Hepatocyte (in vitro differentiated cells): ENCODE measurements around the gene NPAS2.

Experiments used
- CTCF ChIP-seq: fragments of 200-600 bp; sonication (generic); IDR thresholded peaks from 2 replicates; pipeline ENCODE4 v1.5.1; 2016; ENCODE audit warnings: antibody characterized with exemption, mild to moderate bottlenecking; ENCODE audit not compliant: poor library complexity
- EZH2 ChIP-seq: fragments of 200-600 bp; sonication (generic); IDR thresholded peaks from 2 replicates; pipeline ENCODE4 v1.6.1; 2016; ENCODE audit warnings: antibody characterized with exemption, mild to moderate bottlenecking, borderline replicate concordance
- EZH2phosphoT487 ChIP-seq: fragments of 200-600 bp; sonication (generic); IDR thresholded peaks from one replicate; pipeline ENCODE4 v1.6.1; 2018; ENCODE audit warnings: antibody characterized with exemption, mild to moderate bottlenecking, low read depth, moderate library complexity; ENCODE audit not compliant: unreplicated experiment, severe bottlenecking

GRCh38 chr2:100791936-100792308 is 28.0 kb upstream of the NPAS2 start:
- TF ChIP-seq CTCF: no peak
- no peak for TF ChIP-seq EZH2phosphoT487
- no peak for TF ChIP-seq EZH2
